ENCODE results near the gene PLA2G5. TPM values are rescaled to one million over a fixed set of nuclear protein-coding genes. Genes with fewer than 3 reads are reported as not detected.

The PLA2G5 gene
- total RNA-seq, 4 donors from 2014 or later = 1.1 to 5.0 (median 2.2) TPM

- DNase-seq = no peak
- Histone ChIP-seq H3K27me3 (no peaks in the 10 kb centered on the region), H3K9me3 (no peaks in the 10 kb centered on the region), H3K4me3 (replicated peaks in 1 of 3) (no peak within 1 kb of the TSS), H3K27ac (no peak within 1 kb of the TSS), H3K4me1 (no peaks in the 10 kb centered on the region), H3K36me3 (no peaks in the 10 kb centered on the region)
- WGBS, 2 donors = 92 to 100% methylated on average over 2 of the region's 2 CpGs
- no peak for TF ChIP-seq POLR2A (IDR thresholded peaks at IDR 0.05)
- no peak for TF ChIP-seq CTCF (IDR thresholded peaks at IDR 0.05)
- intact Hi-C loops (cut with DNase I) = no loop called here
Observed at GRCh38 chr1:20119347-20119746, 49.4 kb downstream of the PLA2G5 start, which contains the start of gene PLA2G2D. Gene PLA2G2D (minus strand): TSS chr1:20119536. CDS start chr1:20119498, 38 bp downstream.

GRCh38 chr1:20120796-20121195 is 50.8 kb downstream of the PLA2G5 start:
- WGBS, 2 donors = 91 to 96% methylated on average over 4 of the region's 4 CpGs
- Histone ChIP-seq H3K27me3 (no peaks in the 10 kb centered on the region), H3K4me3 (replicated peaks in 1 of 3) (no peak overlapping the region), H3K4me1 (no peaks in the 10 kb centered on the region), H3K36me3 (no peaks in the 10 kb centered on the region), H3K27ac (no peak overlapping the region), H3K9me3 (no peaks in the 10 kb centered on the region)
- TF ChIP-seq CTCF (IDR thresholded peaks at IDR 0.05) = no peak
- TF ChIP-seq POLR2A (IDR thresholded peaks at IDR 0.05) = no peak
- no peak for DNase-seq
- intact Hi-C loops (cut with DNase I) = no loop called here

- TF ChIP-seq CTCF (IDR thresholded peaks at IDR 0.05) (no peak), POLR2A (IDR thresholded peaks at IDR 0.05) (no peak)
- WGBS, 2 donors = 60 to 67% methylated on average over 10 of the region's 10 CpGs
- intact Hi-C loops (cut with DNase I) = no loop called here
- H3K4me3 ChIP-seq (replicated peaks in 1 of 3) = no peak overlapping the region
- no peak for DNase-seq
- H3K4me1 ChIP-seq = no peaks in the 10 kb centered on the region
- no peaks in the 10 kb centered on the region for H3K9me3 ChIP-seq
- no peak overlapping the region for H3K27ac ChIP-seq
- H3K27me3 ChIP-seq = no peaks in the 10 kb centered on the region
- H3K36me3 ChIP-seq = no peaks in the 10 kb centered on the region
Observed at GRCh38 chr1:20123722-20124455, 53.9 kb downstream of the PLA2G5 start.

GRCh38 chr1:20124456-20125057 is 54.6 kb downstream of the PLA2G5 start:
- no peak overlapping the region for H3K4me3 ChIP-seq (replicated peaks in 1 of 3)
- no peak for DNase-seq
- 75 to 78% methylated on average over 7 of the region's 7 CpGs for WGBS, 2 donors

More at GRCh38 chr1:20124456-20125057, 54.6 kb downstream of the PLA2G5 start:
- H3K4me1 ChIP-seq = no peaks in the 10 kb centered on the region
- TF ChIP-seq CTCF (IDR thresholded peaks at IDR 0.05) (no peak), POLR2A (IDR thresholded peaks at IDR 0.05) (no peak)
- no peak overlapping the region for H3K27ac ChIP-seq
- H3K9me3 ChIP-seq = no peaks in the 10 kb centered on the region
- intact Hi-C loops (cut with DNase I) = no loop called here
- no peaks in the 10 kb centered on the region for H3K36me3 ChIP-seq
- no peaks in the 10 kb centered on the region for H3K27me3 ChIP-seq

Measured in thyroid gland (tissue), 4 donors.